GM23338 (cell line): ENCODE measurements around the gene FEN1.

ENCODE experiments used
- CTCF ChIP-seq, 2 experiments: fragments of 200-600 bp in 1 of 2; sonication (generic) in 1 of 2; conservative IDR thresholded peaks; 2 replicates each; pipeline versions ENCODE4 v1.5.1 to v1.6.1; 2016 to 2017; ENCODE audit warnings: antibody characterized with exemption in 2 of 2, low read depth in 2 of 2, mild to moderate bottlenecking in 2 of 2, moderate library complexity in 1 of 2
- EZH2 ChIP-seq: fragments of 200-600 bp; sonication (generic); IDR thresholded peaks from one replicate; pipeline ENCODE4 v1.8.0; 2017; ENCODE audit warnings: antibody characterized with exemption, mild to moderate bottlenecking, low read depth; ENCODE audit not compliant: unreplicated experiment
- POLR2AphosphoS5 ChIP-seq: IDR thresholded peaks from 2 replicates; pipeline ENCODE4 v1.6.1; 2016; ENCODE audit warnings: antibody characterized with exemption, low read depth

GRCh38 chr11:61762798-61763197 is 29.9 kb upstream of the FEN1 start:
- TF ChIP-seq CTCF (conservative IDR thresholded peaks at IDR 0.05; ENCODE audit: low read depth in 2 of 2) (no peak), EZH2 (no peak), POLR2AphosphoS5 (no peak)
